Bladder microvascular endothelial cell (primary cell): ENCODE data around the gene ITCH. TPM values are rescaled to one million over a fixed set of nuclear protein-coding genes. Genes with fewer than 3 reads are reported as not detected.

ENCODE experiments used
- total RNA-seq: library from RNA; depleted of rRNA; stranded (reverse); fragments of >200 nt; gene quantifications from 2 replicates; pipeline ENCODE4 v1.2.3, GENCODE V29; 2014

ITCH gene
- 40.5 and 109 TPM in 2 replicates for total RNA-seq

DNA sequence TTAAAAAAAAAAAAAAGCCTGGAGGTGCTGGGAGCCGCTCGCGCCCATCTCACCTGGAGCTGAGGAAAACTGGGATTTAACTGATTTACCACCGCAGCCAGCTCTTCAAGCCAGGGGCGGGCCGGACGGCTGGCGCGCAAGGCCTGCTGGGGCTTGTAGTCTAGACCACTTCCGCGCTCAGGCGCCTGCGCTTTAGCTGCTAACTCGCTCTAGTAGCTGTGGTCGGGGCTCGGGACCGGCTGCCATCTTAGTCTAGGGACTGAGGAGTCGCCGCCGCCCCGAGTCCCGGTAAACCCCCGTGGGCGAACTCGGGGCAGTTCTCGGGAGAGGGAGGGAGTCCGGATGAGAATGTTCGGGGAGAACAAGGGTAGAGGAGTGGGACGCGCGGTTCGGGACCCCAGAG is at the start of gene ITCH:
TSS of gene ITCH (plus strand) at position 212 of the 403 bp plus-strand sequence. CDS start 30,539 bp downstream, outside the sequence.

DNA sequence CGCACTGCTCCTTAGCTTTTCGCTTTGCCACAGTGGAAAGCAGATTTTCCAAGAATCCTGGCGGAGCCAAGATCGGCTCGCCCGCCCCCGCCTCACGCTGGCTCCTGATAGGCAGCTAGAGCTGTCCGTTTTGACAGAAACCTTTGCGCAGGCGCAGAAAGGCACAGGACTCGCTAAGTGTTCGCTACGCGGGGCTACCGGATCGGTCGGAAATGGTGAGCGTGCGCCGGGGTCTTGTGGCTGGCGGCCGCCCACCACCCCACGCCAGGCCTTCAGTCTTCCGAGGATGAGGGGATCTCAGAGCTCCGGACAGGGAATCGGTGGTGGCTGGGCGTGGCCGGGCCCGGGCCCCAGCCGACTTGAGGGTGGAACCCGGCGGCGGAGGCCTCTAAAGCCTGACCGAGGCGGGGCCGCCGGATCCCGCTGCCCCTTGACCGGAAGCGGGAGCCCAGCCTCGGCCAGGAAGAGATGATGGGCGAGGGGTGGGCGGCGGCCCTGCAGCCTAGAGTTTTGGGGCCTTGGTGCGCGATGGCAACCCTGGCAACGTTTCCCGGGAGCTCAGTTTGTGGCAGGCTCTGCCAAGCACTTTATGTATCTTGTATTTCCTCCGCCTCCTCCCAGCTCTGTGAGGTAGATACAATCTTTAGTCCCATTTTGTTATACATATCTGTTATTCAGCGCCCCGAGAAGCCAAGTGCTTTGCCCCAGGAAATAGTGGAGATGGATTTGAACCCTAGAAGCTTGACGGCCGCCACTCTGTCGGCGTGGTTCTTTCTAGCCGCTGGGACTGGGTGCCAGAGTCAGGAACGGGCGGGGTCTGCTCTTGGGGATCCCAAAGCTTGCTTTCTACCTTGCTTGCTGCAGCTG is 153.4 kb downstream of the ITCH start, which contains the start of gene DYNLRB1:
TSS of gene DYNLRB1 (plus strand) at position 176 of the 867 bp plus-strand sequence. CDS start at position 213, 37 bp downstream.

GRCh38 chr20:34558320-34559218 is 195.5 kb downstream of the ITCH start, which contains the start of gene MAP1LC3A:
TSS of gene MAP1LC3A (plus strand) at chr20:34558718. CDS start at chr20:34558869, 151 bp downstream.

Other genes starting within 250 kb of the ITCH start
- not detected in 2 replicates for gene ASIP, start 121.8 kb upstream of the ITCH start, total RNA-seq
- gene AHCY, start 59.9 kb upstream of the ITCH start, total RNA-seq = 95.2 and 100 TPM in 2 replicates
- gene DYNLRB1, start 153.1 kb downstream of the ITCH start, total RNA-seq = 43.1 and 86.3 TPM in 2 replicates
- gene MAP1LC3A, start 195.4 kb downstream of the ITCH start, total RNA-seq = 14.2 and 28.1 TPM in 2 replicates